ENCODE measurements around the gene FAM114A1. TPM values are rescaled to one million over a fixed set of nuclear protein-coding genes. Genes with fewer than 3 reads are reported as not detected.

The FAM114A1 gene
- total and polyA plus RNA-seq, 3 donors from 2014 or later: 30.9 to 96.2 (median 76.5) TPM

DNA sequence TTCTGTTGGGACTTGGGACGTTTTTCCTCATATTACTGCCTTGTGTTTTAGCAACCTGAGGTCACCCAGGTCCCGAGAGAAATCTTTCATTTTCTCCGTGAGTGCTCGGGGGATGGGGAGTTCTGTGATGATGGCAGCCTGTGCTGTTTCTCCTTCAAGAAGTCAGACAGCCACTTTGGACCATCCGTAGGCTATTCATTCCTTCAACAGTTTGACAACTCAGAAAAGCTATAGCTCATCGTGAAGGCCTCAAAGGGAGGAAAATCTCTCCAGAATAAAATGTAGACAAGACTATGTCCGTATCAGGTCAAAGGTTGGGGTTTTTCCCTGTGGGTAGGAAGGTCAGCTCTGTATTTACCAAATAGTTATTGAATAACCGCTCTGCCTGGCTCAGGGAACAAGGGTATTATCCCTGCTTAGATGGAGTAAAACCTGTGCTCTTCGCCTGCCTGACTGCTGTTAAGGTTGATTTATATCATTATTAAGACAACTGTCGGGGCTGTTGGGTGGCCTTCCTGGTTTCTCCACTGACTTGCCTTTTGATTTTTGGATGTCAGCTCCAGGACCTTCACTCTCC is 36.6 kb downstream of the FAM114A1 start:
- TF ChIP-seq POLR2A (IDR thresholded peaks at IDR 0.05): no peak
- TF ChIP-seq, protein P1, sequence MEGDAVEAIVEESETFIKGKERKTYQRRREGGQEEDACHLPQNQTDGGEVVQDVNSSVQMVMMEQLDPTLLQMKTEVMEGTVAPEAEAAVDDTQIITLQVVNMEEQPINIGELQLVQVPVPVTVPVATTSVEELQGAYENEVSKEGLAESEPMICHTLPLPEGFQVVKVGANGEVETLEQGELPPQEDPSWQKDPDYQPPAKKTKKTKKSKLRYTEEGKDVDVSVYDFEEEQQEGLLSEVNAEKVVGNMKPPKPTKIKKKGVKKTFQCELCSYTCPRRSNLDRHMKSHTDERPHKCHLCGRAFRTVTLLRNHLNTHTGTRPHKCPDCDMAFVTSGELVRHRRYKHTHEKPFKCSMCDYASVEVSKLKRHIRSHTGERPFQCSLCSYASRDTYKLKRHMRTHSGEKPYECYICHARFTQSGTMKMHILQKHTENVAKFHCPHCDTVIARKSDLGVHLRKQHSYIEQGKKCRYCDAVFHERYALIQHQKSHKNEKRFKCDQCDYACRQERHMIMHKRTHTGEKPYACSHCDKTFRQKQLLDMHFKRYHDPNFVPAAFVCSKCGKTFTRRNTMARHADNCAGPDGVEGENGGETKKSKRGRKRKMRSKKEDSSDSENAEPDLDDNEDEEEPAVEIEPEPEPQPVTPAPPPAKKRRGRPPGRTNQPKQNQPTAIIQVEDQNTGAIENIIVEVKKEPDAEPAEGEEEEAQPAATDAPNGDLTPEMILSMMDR (IDR thresholded peaks at IDR 0.05): no peak
- DNase-seq: no peak
- intact Hi-C loops (cut with DNase I; ENCODE audit: low total_unique reads): no loop called here
- Histone ChIP-seq H3K27me3 (no peaks in the 10 kb centered on the region), H3K27ac (no peak overlapping the region), H3K4me1 (peaks cover 8% of the 10 kb centered on the region), H3K36me3 (ENCODE audit: low read depth, missing control alignments) (no peaks in the 10 kb centered on the region), H3K9me3 (no peaks in the 10 kb centered on the region), H3K4me3 (no peak overlapping the region)
- WGBS, 2 donors: 76% methylated on average over 10 of the region's 10 CpGs

DNA sequence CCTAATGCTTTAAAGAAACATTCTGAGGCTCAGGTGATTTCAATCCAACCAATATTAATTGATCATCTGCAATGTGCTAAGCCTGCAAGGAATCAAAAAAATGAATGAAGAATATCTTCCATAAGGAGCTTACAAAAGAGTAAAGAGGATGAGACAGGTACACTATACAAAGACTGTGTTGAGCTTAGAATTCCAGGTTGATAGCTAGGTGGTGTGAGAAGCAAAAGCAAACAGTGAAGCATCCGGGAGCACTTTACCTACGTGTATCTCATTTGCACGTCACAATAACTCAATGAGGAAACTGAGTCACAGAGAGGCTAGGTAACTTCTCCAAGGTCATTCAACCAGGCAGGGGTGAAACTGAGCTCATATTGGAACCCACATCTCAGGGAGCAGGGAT is 37.1 kb downstream of the FAM114A1 start:
- WGBS, 2 donors: 89 to 96% methylated on average over 3 of the region's 3 CpGs
- Histone ChIP-seq H3K27ac (peak overlapping the region in 1 of 2 donors; percentile 47), H3K36me3 (ENCODE audit: low read depth, missing control alignments) (no peaks in the 10 kb centered on the region), H3K9me3 (no peaks in the 10 kb centered on the region), H3K4me1 (peaks cover 8% of the 10 kb centered on the region), H3K4me3 (no peak overlapping the region), H3K27me3 (no peaks in the 10 kb centered on the region)
- DNase-seq: no peak
- intact Hi-C loops (cut with DNase I; ENCODE audit: low total_unique reads): no loop called here
- TF ChIP-seq POLR2A (IDR thresholded peaks at IDR 0.05): no peak
- TF ChIP-seq, protein P1 (IDR thresholded peaks at IDR 0.05): no peak

DNA sequence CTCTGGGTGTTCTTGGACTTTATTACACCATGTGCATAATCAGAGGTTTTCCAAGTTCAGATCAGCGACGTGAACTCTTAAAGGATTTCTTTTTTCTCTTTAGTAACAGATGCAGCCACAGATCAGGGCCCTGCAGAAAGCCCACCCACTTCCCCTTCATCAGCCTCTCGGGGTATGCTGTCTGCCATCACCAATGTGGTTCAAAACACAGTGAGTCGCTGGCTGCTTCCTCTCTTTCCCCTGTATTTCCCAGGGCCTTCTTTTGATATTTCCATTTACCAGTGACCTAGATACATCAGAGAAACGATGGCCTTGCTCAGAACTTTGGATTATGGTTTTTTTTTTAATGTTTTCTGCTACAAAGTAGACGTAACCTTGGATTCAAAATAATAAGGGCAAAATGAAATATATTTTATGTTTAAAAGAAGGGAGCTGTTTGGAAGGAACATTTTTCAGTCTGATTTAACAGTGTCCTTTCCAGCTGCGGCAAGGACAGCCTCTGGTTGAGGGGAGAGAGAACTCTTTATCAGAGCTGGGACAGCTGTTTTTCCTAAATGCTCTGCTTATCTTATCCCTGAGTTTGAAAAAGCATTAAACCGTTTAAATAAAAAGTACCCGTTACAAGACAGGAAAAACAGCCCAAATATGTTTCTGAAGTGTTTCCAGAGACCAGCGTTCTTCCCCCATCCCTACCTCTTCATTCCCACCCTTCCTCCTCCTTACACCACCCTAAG is 38.2 kb downstream of the FAM114A1 start:
- WGBS, 2 donors: 23 to 24% methylated on average over 10 of the region's 10 CpGs
- DNase-seq: no peak
- H3K27me3 ChIP-seq: no peaks in the 10 kb centered on the region
- peak overlapping the region in 1 of 2 donors; percentile 47 for H3K27ac ChIP-seq
- H3K9me3 ChIP-seq: no peaks in the 10 kb centered on the region
- H3K4me1 ChIP-seq: peaks cover 8% of the 10 kb centered on the region
- no peaks in the 10 kb centered on the region for H3K36me3 ChIP-seq (ENCODE audit: low read depth, missing control alignments)
- intact Hi-C loops (cut with DNase I; ENCODE audit: low total_unique reads): no loop called here
- TF ChIP-seq, protein P1 (IDR thresholded peaks at IDR 0.05): no peak
- TF ChIP-seq POLR2A (IDR thresholded peaks at IDR 0.05): no peak
- no peak overlapping the region for H3K4me3 ChIP-seq

DNA sequence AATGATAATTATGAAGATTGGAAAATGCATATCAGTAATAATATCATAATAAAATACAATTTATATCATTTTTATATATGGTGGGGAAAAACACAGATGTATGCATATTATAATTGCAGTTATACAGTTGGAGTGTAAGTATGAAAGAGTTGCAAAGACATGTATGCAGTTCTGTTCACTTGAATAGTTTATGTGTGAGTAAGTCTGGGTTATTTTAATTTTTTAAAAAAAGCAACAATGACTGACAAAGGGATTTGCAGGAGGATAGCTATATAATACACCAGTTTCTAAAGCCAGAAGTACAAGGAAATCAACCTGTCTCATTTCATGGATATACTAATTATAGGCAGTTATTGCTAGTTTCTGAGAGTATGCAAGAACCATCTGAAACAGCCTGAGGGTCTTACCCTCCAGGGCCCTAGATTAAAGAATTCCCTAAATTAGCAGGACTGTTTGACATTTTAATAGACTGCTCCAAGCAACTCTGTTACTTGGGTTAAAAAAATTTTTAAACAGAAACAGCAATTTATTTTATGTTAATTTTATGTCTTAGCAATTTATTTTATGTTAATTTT is 40.2 kb downstream of the FAM114A1 start:
- Histone ChIP-seq H3K36me3 (ENCODE audit: low read depth, missing control alignments) (no peaks in the 10 kb centered on the region), H3K4me1 (peaks cover 8% of the 10 kb centered on the region), H3K27ac (no peak overlapping the region), H3K4me3 (no peak overlapping the region), H3K27me3 (no peaks in the 10 kb centered on the region), H3K9me3 (no peaks in the 10 kb centered on the region)
- TF ChIP-seq, protein P1 (IDR thresholded peaks at IDR 0.05): no peak
- TF ChIP-seq POLR2A (IDR thresholded peaks at IDR 0.05): no peak
- intact Hi-C loops (cut with DNase I; ENCODE audit: low total_unique reads): no loop called here
- no peak for DNase-seq

All from testis (tissue), 3 donors.